Subcutaneous abdominal adipose tissue (tissue), 5 donors: ENCODE measurements around the gene SOHLH2.

Source experiments
- H3K27ac ChIP-seq: one replicate; pipeline ENCODE4 v1.7.0; 2013; ENCODE audit warnings: low read depth, mild to moderate bottlenecking, inconsistent platforms, low read length, moderate library complexity
- H3K27me3 ChIP-seq, 5 donors: one replicate each; pipeline ENCODE4 v1.7.0; 2013; ENCODE audit warnings: low read length in 5 of 5, inconsistent platforms in 1 of 5; ENCODE audit not compliant: control insufficient read depth in 5 of 5, insufficient read depth in 4 of 5
- H3K36me3 ChIP-seq, 5 donors: one replicate each; pipeline ENCODE4 v1.7.0; 2013; ENCODE audit warnings: low read length in 5 of 5; ENCODE audit not compliant: control insufficient read depth in 5 of 5, insufficient read depth in 5 of 5
- H3K4me1 ChIP-seq, 5 donors: one replicate each; pipeline ENCODE4 v1.7.0; 2013; ENCODE audit warnings: low read length in 5 of 5, mild to moderate bottlenecking in 3 of 5, moderate library complexity in 1 of 5; ENCODE audit not compliant: control insufficient read depth in 5 of 5, insufficient read depth in 5 of 5
- H3K4me3 ChIP-seq, 5 donors: one replicate each; pipeline ENCODE4 v1.7.0; 2013; ENCODE audit warnings: low read length in 5 of 5, low read depth in 1 of 5
- H3K9ac ChIP-seq, 5 donors: one replicate each; pipeline ENCODE4 v1.7.0; 2013; ENCODE audit warnings: low read length in 5 of 5, mild to moderate bottlenecking in 4 of 5, moderate library complexity in 3 of 5
- H3K9me3 ChIP-seq, 5 donors: one replicate each; pipeline ENCODE4 v1.7.0; 2013; ENCODE audit warnings: low read length in 5 of 5; ENCODE audit not compliant: control insufficient read depth in 5 of 5
- donor health status: healthy.
- donor health status: healthy.
- donor health status: healthy.
- donor health status: healthy.
- donor health status: healthy.

Gene SOHLH2

GRCh38 chr13:36135876-36136275, 78.5 kb downstream of the SOHLH2 start:
- peaks cover 0 to 8% (median 5%) of the 10 kb centered on the region in 5 donors for H3K4me1 ChIP-seq
- H3K27me3 ChIP-seq, result peaks cover 0 to 7% (median 4%) of the 10 kb centered on the region in 5 donors
- H3K9me3 ChIP-seq, result peaks cover 0 to 2% (median 0%) of the 10 kb centered on the region in 5 donors
- no peaks in the 10 kb centered on the region for H3K36me3 ChIP-seq
- H3K27ac ChIP-seq, result no peak overlapping the region
- no peak overlapping the region for H3K4me3 ChIP-seq
- H3K9ac ChIP-seq, result no peak overlapping the region

DNA sequence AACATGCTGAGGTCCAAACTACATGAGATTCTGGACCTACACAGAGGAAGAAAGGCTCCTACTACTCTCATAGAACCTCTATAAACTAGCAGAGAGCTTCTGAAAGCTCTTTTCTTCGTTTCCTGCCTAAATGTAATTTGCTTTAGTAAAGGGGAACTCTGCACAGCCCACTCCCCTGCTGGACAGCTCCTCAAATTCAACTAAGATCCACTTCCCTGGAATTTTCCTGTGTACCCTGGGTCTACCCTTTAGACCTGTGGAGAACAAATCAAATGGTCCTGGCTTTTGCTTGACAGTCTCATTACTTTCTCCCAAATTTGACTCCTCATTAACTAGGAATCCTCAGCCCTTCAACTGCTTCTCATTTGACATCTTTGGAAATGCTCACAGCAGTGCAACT, 79.7 kb downstream of the SOHLH2 start:
- H3K4me3 ChIP-seq, result no peak overlapping the region
- H3K9ac ChIP-seq, result no peak overlapping the region
- H3K36me3 ChIP-seq, result no peaks in the 10 kb centered on the region
- no peak overlapping the region for H3K27ac ChIP-seq
- H3K4me1 ChIP-seq, result peaks cover 0 to 16% (median 11%) of the 10 kb centered on the region in 5 donors
- peaks cover 0 to 18% (median 9%) of the 10 kb centered on the region in 5 donors for H3K27me3 ChIP-seq
- H3K9me3 ChIP-seq, result peaks cover 0 to 2% (median 0%) of the 10 kb centered on the region in 5 donors

- H3K27ac ChIP-seq, result no peak overlapping the region
- peaks cover 0 to 2% (median 0%) of the 10 kb centered on the region in 5 donors for H3K9me3 ChIP-seq
- peaks cover 0 to 17% (median 11%) of the 10 kb centered on the region in 5 donors for H3K4me1 ChIP-seq
- peaks cover 0 to 20% (median 9%) of the 10 kb centered on the region in 5 donors for H3K27me3 ChIP-seq
- H3K4me3 ChIP-seq, result no peak overlapping the region
- no peaks in the 10 kb centered on the region for H3K36me3 ChIP-seq
- H3K9ac ChIP-seq, result no peak overlapping the region
These were observed 80.3 kb downstream of the SOHLH2 start for GRCh38 chr13:36133950-36134626.

DNA sequence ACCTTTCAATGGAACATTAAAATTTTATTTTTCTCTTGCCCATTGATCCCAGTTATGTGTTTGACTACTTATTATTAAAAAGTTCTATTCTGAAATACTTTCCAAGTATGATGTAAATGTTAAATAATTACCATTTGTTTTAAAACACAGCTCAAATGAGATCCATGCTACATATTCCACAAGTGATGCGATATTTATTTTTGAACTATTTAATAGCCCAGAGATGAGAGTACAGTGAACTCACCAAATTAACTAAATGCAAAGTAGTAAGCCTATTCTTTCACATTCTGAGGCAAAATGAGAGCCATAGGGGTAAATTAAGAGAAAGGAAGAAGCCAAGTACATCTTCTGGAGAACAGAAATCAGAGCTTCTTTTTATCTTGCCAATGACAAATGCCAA, 82.0 kb downstream of the SOHLH2 start:
- Histone ChIP-seq H3K4me3 (no peak overlapping the region), H3K27ac (peak overlapping the region; percentile 60), H3K36me3 (no peaks in the 10 kb centered on the region), H3K9me3 (peaks cover 0 to 2% (median 0%) of the 10 kb centered on the region in 5 donors), H3K9ac (no peak overlapping the region), H3K4me1 (peaks cover 0 to 17% (median 11%) of the 10 kb centered on the region in 5 donors), H3K27me3 (peaks cover 0 to 20% (median 9%) of the 10 kb centered on the region in 5 donors)

GRCh38 chr13:36131931-36132297, 82.4 kb downstream of the SOHLH2 start:
- no peaks in the 10 kb centered on the region for H3K36me3 ChIP-seq
- H3K27me3 ChIP-seq, result peaks cover 0 to 20% (median 9%) of the 10 kb centered on the region in 5 donors
- H3K9ac ChIP-seq, result no peak overlapping the region
- H3K4me3 ChIP-seq, result peak overlapping the region; percentile 56 to 78 (median 64)
- H3K9me3 ChIP-seq, result peaks cover 0 to 2% (median 0%) of the 10 kb centered on the region in 5 donors
- H3K27ac ChIP-seq, result peak overlapping the region; percentile 60
- peaks cover 0 to 17% (median 11%) of the 10 kb centered on the region in 5 donors for H3K4me1 ChIP-seq

- H3K9me3 ChIP-seq, result peaks cover 0 to 2% (median 0%) of the 10 kb centered on the region in 5 donors
- no peaks in the 10 kb centered on the region for H3K36me3 ChIP-seq
- H3K9ac ChIP-seq, result peak within 1 kb of the TSS in 1 of 5 donors; percentile 18
- peaks cover 0 to 20% (median 9%) of the 10 kb centered on the region in 5 donors for H3K27me3 ChIP-seq
- H3K4me1 ChIP-seq, result peaks cover 0 to 17% (median 11%) of the 10 kb centered on the region in 5 donors
- H3K27ac ChIP-seq, result peak within 1 kb of the TSS; percentile 60
- peak within 1 kb of the TSS; percentile 56 to 78 (median 64) for H3K4me3 ChIP-seq
These were observed 83.0 kb downstream of the SOHLH2 start, which contains the start of gene DCLK1 for GRCh38 chr13:36131222-36131930. TSS of gene DCLK1 (minus strand) at chr13:36131382.

DNA sequence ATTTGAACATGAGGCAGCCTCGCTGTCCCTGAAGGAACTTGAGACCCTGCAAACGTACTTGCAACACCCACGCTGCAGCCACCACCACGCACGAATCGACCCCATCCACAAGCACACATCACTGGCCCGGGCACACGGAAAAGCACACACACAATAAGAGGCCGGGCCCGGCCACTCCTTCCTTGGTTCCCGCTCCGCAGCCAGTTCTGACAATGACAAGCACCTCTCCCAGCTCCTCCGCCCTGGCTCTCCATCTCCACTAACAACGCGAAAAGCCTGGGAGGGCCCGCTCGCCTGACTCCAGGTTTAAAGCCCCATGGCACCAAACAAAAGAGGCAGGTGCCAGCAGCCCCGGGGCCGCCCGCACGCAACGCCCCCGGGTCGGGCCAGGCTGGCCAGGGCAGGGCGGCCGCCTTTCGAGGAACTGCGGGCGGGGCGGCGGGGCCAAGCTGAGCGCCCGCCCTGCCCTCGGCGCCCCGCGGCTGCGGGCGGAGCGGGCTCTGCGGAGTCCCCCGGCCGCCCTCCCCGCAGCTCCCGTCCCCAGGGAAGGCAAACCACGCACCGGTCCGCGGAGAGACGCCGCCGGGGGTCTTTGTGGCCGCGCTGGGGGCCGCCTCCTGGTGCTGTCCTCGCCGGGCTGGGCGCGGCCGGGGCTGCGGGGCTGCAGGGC, 83.7 kb downstream of the SOHLH2 start:
- peaks cover 0 to 20% (median 9%) of the 10 kb centered on the region in 5 donors for H3K27me3 ChIP-seq
- peaks cover 0 to 17% (median 11%) of the 10 kb centered on the region in 5 donors for H3K4me1 ChIP-seq
- H3K9ac ChIP-seq, result peak overlapping the region in 1 of 5 donors; percentile 18
- peaks cover 0 to 2% (median 0%) of the 10 kb centered on the region in 5 donors for H3K9me3 ChIP-seq
- no peak overlapping the region for H3K27ac ChIP-seq
- H3K36me3 ChIP-seq, result no peaks in the 10 kb centered on the region
- H3K4me3 ChIP-seq, result peak overlapping the region; percentile 48 to 73 (median 64)

- Histone ChIP-seq H3K4me1 (peaks cover 0 to 17% (median 11%) of the 10 kb centered on the region in 5 donors), H3K9ac (peak overlapping the region in 1 of 5 donors; percentile 18), H3K4me3 (peak overlapping the region; percentile 48 to 73 (median 64)), H3K9me3 (peaks cover 0 to 2% (median 0%) of the 10 kb centered on the region in 5 donors), H3K36me3 (no peaks in the 10 kb centered on the region), H3K27ac (no peak overlapping the region), H3K27me3 (peaks cover 0 to 20% (median 9%) of the 10 kb centered on the region in 5 donors)
These were observed 84.2 kb downstream of the SOHLH2 start for GRCh38 chr13:36130193-36130551.

- H3K9ac ChIP-seq, result no peak overlapping the region
- H3K36me3 ChIP-seq, result no peaks in the 10 kb centered on the region
- H3K27ac ChIP-seq, result no peak overlapping the region
- H3K4me1 ChIP-seq, result peaks cover 0 to 17% (median 14%) of the 10 kb centered on the region in 5 donors
- H3K27me3 ChIP-seq, result peaks cover 0 to 20% (median 9%) of the 10 kb centered on the region in 5 donors
- H3K4me3 ChIP-seq, result peak overlapping the region; percentile 48 to 73 (median 64)
- no peaks in the 10 kb centered on the region for H3K9me3 ChIP-seq
These were observed 84.8 kb downstream of the SOHLH2 start for GRCh38 chr13:36129539-36129938.
